ENCODE measurements around the gene CEP57.
"Not testable (repeated sequence)": the region's sequence is repeated elsewhere in the genome, so short reads cannot be mapped to it uniquely, and the experiment has no call there.

The CEP57 gene

GRCh38 chr11:95799546-95799945 lies 9.2 kb downstream of the CEP57 start:
- no peak for DNase-seq

GRCh38 chr11:95800438-95800837 lies 10.1 kb downstream of the CEP57 start:
- DNase-seq = no peak

GRCh38 chr11:95802806-95803205 lies 12.5 kb downstream of the CEP57 start:
- no peak for DNase-seq

- DNase-seq = no peak
Measured at GRCh38 chr11:95803973-95804372, 13.7 kb downstream of the CEP57 start.

- no peak for DNase-seq
Measured at GRCh38 chr11:95805869-95806268, 15.6 kb downstream of the CEP57 start.

GRCh38 chr11:95806464-95806863 lies 16.2 kb downstream of the CEP57 start:
- not testable (repeated sequence) for DNase-seq

- DNase-seq = not testable (repeated sequence)
Measured at GRCh38 chr11:95811052-95811451, 20.8 kb downstream of the CEP57 start.

- DNase-seq = no peak
Measured at GRCh38 chr11:95816037-95816436, 25.7 kb downstream of the CEP57 start.

- DNase-seq = no peak
Measured at GRCh38 chr11:95821640-95822039, 31.3 kb downstream of the CEP57 start.

GRCh38 chr11:95827696-95828095 lies 37.4 kb downstream of the CEP57 start:
- no peak for DNase-seq

GRCh38 chr11:95829580-95830259 lies 39.4 kb downstream of the CEP57 start:
- DNase-seq = no peak

- DNase-seq = no peak
Measured at GRCh38 chr11:95831198-95831883, 41.0 kb downstream of the CEP57 start.

GRCh38 chr11:95832763-95833162 lies 42.5 kb downstream of the CEP57 start:
- DNase-seq = no peak

- DNase-seq = no peak
Measured at GRCh38 chr11:95833378-95833777, 43.1 kb downstream of the CEP57 start.

GRCh38 chr11:95835351-95835750 lies 45.1 kb downstream of the CEP57 start:
- DNase-seq = no peak

- peak; percentile 71 for DNase-seq
Measured at GRCh38 chr11:95835768-95836488, 45.6 kb downstream of the CEP57 start.

GRCh38 chr11:95845167-95845566 lies 54.9 kb downstream of the CEP57 start:
- no peak for DNase-seq

GRCh38 chr11:95849087-95849825 lies 59.0 kb downstream of the CEP57 start:
- DNase-seq = peak; percentile 55

GRCh38 chr11:95850137-95850536 lies 59.8 kb downstream of the CEP57 start:
- no peak for DNase-seq

GRCh38 chr11:95853138-95853537 lies 62.8 kb downstream of the CEP57 start:
- no peak for DNase-seq

GRCh38 chr11:95853862-95854261 lies 63.6 kb downstream of the CEP57 start:
- no peak for DNase-seq

GRCh38 chr11:95854362-95854761 lies 64.1 kb downstream of the CEP57 start:
- DNase-seq = not testable (repeated sequence)

GRCh38 chr11:95860024-95860423 lies 69.7 kb downstream of the CEP57 start:
- not testable (repeated sequence) for DNase-seq

All from femur (tissue), 1 donor.